ENCODE data around the gene WNK4. TPM values are rescaled to one million over a fixed set of nuclear protein-coding genes. Genes with fewer than 3 reads are reported as not detected.

The WNK4 gene
- total RNA-seq, 1 experiment from 2014 or later, result 11.9 TPM

- ChIA-PET CTCF (no interaction called here), POLR2A (ENCODE audit: unreplicated experiment) (no interaction called here)
- Histone ChIP-seq H3K4me2 (no peak overlapping the region), H2AFZ (no peak overlapping the region), H3K4me1 (replicated peaks; ENCODE audit: insufficient read depth) (peaks cover 13% of the 10 kb centered on the region), H3K9me3 (ENCODE audit: insufficient read depth, low read depth) (no peaks in the 10 kb centered on the region), H3K27ac (no peak overlapping the region), H3K27me3 (ENCODE audit: insufficient read depth, low read depth) (no peaks in the 10 kb centered on the region), H3F3A (ENCODE audit: insufficient read depth, low read depth) (no peaks in the 10 kb centered on the region; the same call in 1 of the 2 replicates), H3K79me2 (ENCODE audit: low read depth) (no peaks in the 10 kb centered on the region), H3K36me3 (ENCODE audit: low read depth) (no peaks in the 10 kb centered on the region), H3K9me2 (ENCODE audit: insufficient read depth) (no peaks in the 10 kb centered on the region), H4K20me1 (ENCODE audit: insufficient read depth) (no peaks in the 10 kb centered on the region), H3K4me3 (no peak overlapping the region)
- intact Hi-C loops (cut with micrococcal nuclease; ENCODE audit: unreplicated experiment), result no loop called here
- no TSS peak for BruUV-seq (replicated peaks)
- no peak for DNase-seq
- TF ChIP-seq EZH2 (IDR thresholded peaks at IDR 0.05; ENCODE audit: low read depth), result no peak
- TF ChIP-seq CTCF (conservative IDR thresholded peaks at IDR 0.05), result no peak
These were observed 32.1 kb upstream of the WNK4 start for GRCh38 chr17:42748202-42748907.

GRCh38 chr17:42748908-42749798, 31.3 kb upstream of the WNK4 start:
- TF ChIP-seq CTCF (conservative IDR thresholded peaks at IDR 0.05) (no peak), EZH2 (IDR thresholded peaks at IDR 0.05; ENCODE audit: low read depth) (no peak)

GRCh38 chr17:42750739-42751344, 29.6 kb upstream of the WNK4 start:
- BruUV-seq (replicated peaks), result no TSS peak

More at GRCh38 chr17:42748908-42749798, 31.3 kb upstream of the WNK4 start:
- H4K20me1 ChIP-seq (ENCODE audit: insufficient read depth), result no peaks in the 10 kb centered on the region
- H2AFZ ChIP-seq, result no peak overlapping the region
- H3K79me2 ChIP-seq (ENCODE audit: low read depth), result no peaks in the 10 kb centered on the region
- BruUV-seq (replicated peaks), result no TSS peak
- H3K9me3 ChIP-seq (ENCODE audit: insufficient read depth, low read depth), result no peaks in the 10 kb centered on the region
- POLR2A ChIA-PET (ENCODE audit: unreplicated experiment), result no interaction called here
- no peaks in the 10 kb centered on the region for H3K9me2 ChIP-seq (ENCODE audit: insufficient read depth)
- intact Hi-C loops (cut with micrococcal nuclease; ENCODE audit: unreplicated experiment), result no loop called here
- no peak overlapping the region for H3K4me2 ChIP-seq
- no peaks in the 10 kb centered on the region for H3K36me3 ChIP-seq (ENCODE audit: low read depth)
- CTCF ChIA-PET, result interaction anchor here (1.7 kb wide), 1 partner anchor 14 kb away, joined by 4 read pairs; no protein-coding TSS in a partner anchor
- H3K27me3 ChIP-seq (ENCODE audit: insufficient read depth, low read depth), result no peaks in the 10 kb centered on the region
- no peak for DNase-seq
- H3K4me1 ChIP-seq (replicated peaks; ENCODE audit: insufficient read depth), result peaks cover 7% of the 10 kb centered on the region
- no peak overlapping the region for H3K27ac ChIP-seq
- no peak overlapping the region for H3K4me3 ChIP-seq
- H3F3A ChIP-seq (ENCODE audit: insufficient read depth, low read depth), result no peaks in the 10 kb centered on the region; the same call in 1 of the 2 replicates

More at GRCh38 chr17:42750739-42751344, 29.6 kb upstream of the WNK4 start:
- H3K4me1 ChIP-seq (replicated peaks; ENCODE audit: insufficient read depth), result peaks cover 3% of the 10 kb centered on the region; the same call in 1 of the 2 replicates
- H3K4me3 ChIP-seq, result no peak overlapping the region
- H3K9me2 ChIP-seq (ENCODE audit: insufficient read depth), result no peaks in the 10 kb centered on the region
- intact Hi-C loops (cut with micrococcal nuclease; ENCODE audit: unreplicated experiment), result no loop called here
- no peak for TF ChIP-seq CTCF (conservative IDR thresholded peaks at IDR 0.05)
- TF ChIP-seq EZH2 (IDR thresholded peaks at IDR 0.05; ENCODE audit: low read depth), result no peak
- no peaks in the 10 kb centered on the region for H3K79me2 ChIP-seq (ENCODE audit: low read depth)
- H3F3A ChIP-seq (ENCODE audit: insufficient read depth, low read depth), result no peaks in the 10 kb centered on the region; the same call in 1 of the 2 replicates
- H3K4me2 ChIP-seq, result no peak overlapping the region
- H2AFZ ChIP-seq, result no peak overlapping the region
- POLR2A ChIA-PET (ENCODE audit: unreplicated experiment), result no interaction called here
- CTCF ChIA-PET, result interaction anchor here (1.7 kb wide), 1 partner anchor 13 kb away, joined by 4 read pairs; no protein-coding TSS in a partner anchor
- no peaks in the 10 kb centered on the region for H3K27me3 ChIP-seq (ENCODE audit: insufficient read depth, low read depth)
- H3K9me3 ChIP-seq (ENCODE audit: insufficient read depth, low read depth), result no peaks in the 10 kb centered on the region
- DNase-seq, result no peak
- H4K20me1 ChIP-seq (ENCODE audit: insufficient read depth), result no peaks in the 10 kb centered on the region
- no peak overlapping the region for H3K27ac ChIP-seq
- H3K36me3 ChIP-seq (ENCODE audit: low read depth), result no peaks in the 10 kb centered on the region
